K562 (cell line): ENCODE results near the gene SCN5A. TPM values are rescaled to one million over a fixed set of nuclear protein-coding genes. Genes with fewer than 3 reads are reported as not detected.

Source experiments
- ATAC-seq: fragments of 200-7000 bp; cut with Tn5 transposase; 3 replicates; pipeline ENCODE4 v1.9.1; 2020; ENCODE audit warnings: moderate library complexity
- BruUV-seq: library from RNA; stranded (reverse); fragments of 400-500 nt; replicated peaks from 2 replicates; lab custom pipeline; 2021; lab: Mats Ljungman, UMichigan
- CTCF ChIA-PET: fragments of 300-600 bp; formaldehyde crosslinking; extraction: SDS; loops from one replicate; lab custom pipeline; 2021; ENCODE audit warnings: low intra/inter-chr PET ratio; lab: Yijun Ruan, JAX
- POLR2A ChIA-PET: fragments of 300-600, 350-650 bp; sonication (Branson Sonifier 250); formaldehyde crosslinking; extraction: SDS; loops from one replicate; lab custom pipeline; 2021; ENCODE audit warnings: antibody characterized with exemption, inconsistent platforms; lab: Yijun Ruan, JAX
- DNase-seq, 4 experiments: peaks; one replicate each; pipeline versions ENCODE4 v3.0.0 to v3.0.0-alpha.2; 2011 to 2018; ENCODE audit warnings: low spot score in 3 of 4, mixed read lengths in 3 of 4; ENCODE audit errors: extremely low read depth in 1 of 4
- FAIRE-seq: peaks from 2 replicates; lab custom pipeline; 2011; peaks lifted over from hg19 to GRCh38; lab: Jason Lieb, UNC
- H2AFZ ChIP-seq: 2 replicates; pipeline ENCODE4 v1.6.0; 2011; ENCODE audit warnings: low read depth, low read length, control low read depth, inconsistent platforms
- H3K27ac ChIP-seq: fragments of 200-600 bp; 3 replicates; pipeline ENCODE4 v1.8.0; 2011; ENCODE audit warnings: low read depth, mild to moderate bottlenecking, control low read depth, inconsistent platforms, low read length, moderate library complexity, mixed read lengths; ENCODE audit errors: extremely low read depth
- H3K27me3 ChIP-seq, 2 experiments: fragments of 300-600 bp in 1 of 2; 2 replicates in 1 of 2; 3 replicates in 1 of 2; pipeline versions ENCODE4 v1.6.0 to v1.8.0; 2011; ENCODE audit warnings: inconsistent platforms in 2 of 2, low read length in 2 of 2, mild to moderate bottlenecking in 1 of 2, mixed read lengths in 1 of 2, moderate library complexity in 1 of 2; ENCODE audit not compliant: control insufficient read depth in 2 of 2, insufficient read depth in 2 of 2
- H3K36me3 ChIP-seq: fragments of 300-600 bp; 3 replicates; pipeline ENCODE4 v1.8.0; 2011; ENCODE audit warnings: mild to moderate bottlenecking, low read length, inconsistent platforms; ENCODE audit not compliant: control insufficient read depth, insufficient read depth
- H3K4me1 ChIP-seq, 2 experiments: fragments of 200-600 bp in 1 of 2; replicated peaks in 1 of 2; 2 replicates in 1 of 2; 3 replicates in 1 of 2; pipeline versions ENCODE4 v1.5.1 to v1.8.0; 2011; ENCODE audit warnings: inconsistent platforms in 2 of 2, low read length in 2 of 2, mild to moderate bottlenecking in 1 of 2, mixed read lengths in 1 of 2, moderate library complexity in 1 of 2; ENCODE audit not compliant: control insufficient read depth in 2 of 2, insufficient read depth in 2 of 2
- H3K4me2 ChIP-seq: 2 replicates; pipeline ENCODE4 v1.6.1; 2011; ENCODE audit warnings: low read length, control low read depth, inconsistent platforms, mixed read lengths; ENCODE audit not compliant: insufficient read depth
- H3K4me3 ChIP-seq: fragments of 200-600 bp; sonication (generic), shearing (Covaris generic); 2 replicates; pipeline ENCODE4 v1.5.1; 2016; ENCODE audit warnings: control low read depth, inconsistent platforms
- H3K79me2 ChIP-seq: fragments of 200-600 bp; 3 replicates; pipeline ENCODE4 v1.8.0; 2011; ENCODE audit warnings: low read length, inconsistent platforms; ENCODE audit not compliant: control insufficient read depth, insufficient read depth
- H3K9ac ChIP-seq, 2 experiments: 2 replicates each; pipeline versions ENCODE4 v1.6.0 to v1.6.1; 2011; ENCODE audit warnings: low read depth in 2 of 2, low read length in 2 of 2, control low read depth in 1 of 2, inconsistent platforms in 1 of 2, mild to moderate bottlenecking in 1 of 2, mixed read lengths in 1 of 2; ENCODE audit not compliant: insufficient read depth in 1 of 2
- H3K9me1 ChIP-seq: one replicate; pipeline ENCODE4 v1.6.0; 2011; ENCODE audit warnings: inconsistent platforms, mild to moderate bottlenecking, low read length, moderate library complexity; ENCODE audit not compliant: control insufficient read depth, insufficient read depth
- H3K9me3 ChIP-seq: replicated peaks from 2 replicates; pipeline ENCODE4 v1.5.1; 2011; ENCODE audit warnings: low read depth, low read length, inconsistent platforms; ENCODE audit not compliant: control insufficient read depth, insufficient read depth
- H4K20me1 ChIP-seq: replicated peaks from 2 replicates; pipeline ENCODE4 v1.6.1; 2011; ENCODE audit warnings: low read length, inconsistent platforms, mixed read lengths; ENCODE audit not compliant: control insufficient read depth, insufficient read depth
- BDP1 ChIP-seq: IDR thresholded peaks from 3 replicates; pipeline ENCODE4 v1.6.1; 2011; ENCODE audit not compliant: insufficient read length, insufficient read depth
- BMI1 ChIP-seq: fragments of 150-350 bp; IDR thresholded peaks from 2 replicates; pipeline ENCODE4 v1.6.1; 2014; ENCODE audit warnings: low read length
- ETV5 ChIP-seq: sonication (generic); formaldehyde crosslinking; IDR thresholded peaks from 2 replicates; pipeline ENCODE4 v1.4.0; 2020; ENCODE audit warnings: low read depth, mild to moderate bottlenecking, missing genetic modification reagents
- FOSL1 ChIP-seq: fragments of 200-800 bp; sonication (Bioruptor generic); conservative IDR thresholded peaks from 2 replicates; pipeline ENCODE4 v1.6.1; 2016; ENCODE audit warnings: missing genetic modification characterization, missing compliant biosample characterization
- FOXK1 ChIP-seq: sonication (generic); formaldehyde crosslinking; IDR thresholded peaks from 2 replicates; pipeline ENCODE4 v1.8.0; 2022; ENCODE audit warnings: missing genetic modification reagents, mild to moderate bottlenecking, borderline replicate concordance
- MCM2 ChIP-seq: fragments of 450-650 bp; IDR thresholded peaks from 2 replicates; pipeline ENCODE4 v1.6.1; 2017; ENCODE audit warnings: low read depth, mild to moderate bottlenecking
- MXI1 ChIP-seq: IDR thresholded peaks from 2 replicates; pipeline ENCODE4 v1.6.1; 2011; ENCODE audit warnings: low read depth, mild to moderate bottlenecking, improper control_type of control experiment, low read length
- PCBP1 ChIP-seq: fragments of 200-400 bp; formaldehyde crosslinking; IDR thresholded peaks from 2 replicates; pipeline ENCODE4 v1.6.1; 2018; ENCODE audit warnings: mild to moderate bottlenecking, low read depth, low read length; ENCODE audit not compliant: poor library complexity, severe bottlenecking
- XRCC4 ChIP-seq: IDR thresholded peaks from one replicate; pipeline ENCODE4 v1.6.1; 2011; ENCODE audit not compliant: insufficient read depth, insufficient read length; ENCODE audit errors: extremely low read depth
- ZBED1 ChIP-seq: IDR thresholded peaks from 2 replicates; pipeline ENCODE4 v1.6.1; 2014
- ZNF282 ChIP-seq: sonication (generic); formaldehyde crosslinking; IDR thresholded peaks from 2 replicates; pipeline ENCODE4 v1.8.1; 2023; ENCODE audit warnings: missing genetic modification reagents
- ZNF57 ChIP-seq: fragments of 450-650 bp; formaldehyde crosslinking; IDR thresholded peaks from 2 replicates; pipeline ENCODE4 v1.4.0; 2020; ENCODE audit warnings: mild to moderate bottlenecking, moderate library complexity
- WGBS: fragments of 100-300 bp; shearing (Covaris generic); methylation state at CpG from one replicate; pipeline ENCODE4 v1.1.6; 2016; ENCODE audit warnings: low coverage, mixed read lengths; ENCODE audit not compliant: insufficient coverage; ENCODE audit errors: missing lambda C conversion rate; 5-methylcytosine and 5-hydroxymethylcytosine counted together
- in situ Hi-C: fragments of 300-500 bp; cut with MboI; formaldehyde crosslinking; loops from 4 replicates; pipeline ENCODE4 v1.15.0; 2018; ENCODE audit warnings: inconsistent platforms, mixed read lengths
- intact Hi-C: fragments of 100-400 bp; cut with micrococcal nuclease; formaldehyde crosslinking; loops from 2 replicates; pipeline ENCODE4 v1.14.2; 2022
- polyA plus RNA-seq, 8 experiments: library from polyadenylated mRNA; depleted of rRNA in 4 of 8; stranded (reverse) in 5 of 8; unstranded in 3 of 8; fragments of >200 nt; fragmentation: Nextera tagmentation in 2 of 8; fragmentation: Illumina TruSeq in 1 of 8; extraction: Ambion mirVana in 2 of 8; extraction: Trizol in 1 of 8; gene quantifications; 2 replicates each; pipeline versions ENCODE4 v1.2.1 to v1.2.3, GENCODE V29; 2011 to 2014; ENCODE audit warnings: inconsistent platforms in 1 of 8, missing spikeins in 1 of 8
- total RNA-seq, 7 experiments: library from RNA; depleted of rRNA in 6 of 7; stranded (reverse); fragments of >200 nt in 6 of 7; fragmentation: Illumina TruSeq in 2 of 7; extraction: Trizol in 2 of 7; gene quantifications; 2 replicates each; pipeline versions ENCODE4 v1.2.1 to v1.2.3, GENCODE V29; 2011 to 2021; ENCODE audit warnings: low replicate concordance in 1 of 7
- TF ChIP-seq, protein P1 (sequence below): fragments of 150-350 bp; conservative IDR thresholded peaks from 2 replicates; pipeline ENCODE4 v1.6.1; 2014; ENCODE audit warnings: low read length
- TF ChIP-seq, protein P2 (sequence below): fragments of 250-450 bp; sonication (Bioruptor Pico); IDR thresholded peaks from 2 replicates; pipeline ENCODE4 v1.8.0; 2022; ENCODE audit warnings: moderate library complexity, mild to moderate bottlenecking, inconsistent platforms

Gene SCN5A
- total and polyA plus RNA-seq, 9 of the 15 experiments (the other 6 are each of a cell fraction or from before 2014, with no cell fraction given) = 0.07 to 1.4 (median 0.21) TPM; not detected in 2

DNA sequence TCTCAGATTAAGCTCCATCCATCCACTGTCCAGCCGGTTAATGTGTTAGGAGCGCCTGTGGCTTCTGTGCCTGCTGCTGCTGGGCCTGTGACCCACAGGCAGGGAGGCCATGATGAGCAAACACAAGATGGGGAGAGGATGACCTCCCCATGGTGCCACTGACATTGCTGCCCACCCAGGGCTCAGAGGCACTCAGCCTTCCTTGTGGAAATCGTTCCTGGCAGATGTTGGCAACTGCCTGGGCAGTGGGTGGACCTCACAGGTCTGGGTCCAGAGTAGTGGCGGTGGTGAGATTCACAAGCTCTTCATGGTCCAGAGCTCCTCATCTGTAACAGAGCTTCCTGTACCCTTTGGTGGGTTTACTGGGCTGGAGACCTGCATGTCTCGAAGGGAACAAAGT is 38.6 kb downstream of the SCN5A start (continued):
- TF ChIP-seq, protein P1, sequence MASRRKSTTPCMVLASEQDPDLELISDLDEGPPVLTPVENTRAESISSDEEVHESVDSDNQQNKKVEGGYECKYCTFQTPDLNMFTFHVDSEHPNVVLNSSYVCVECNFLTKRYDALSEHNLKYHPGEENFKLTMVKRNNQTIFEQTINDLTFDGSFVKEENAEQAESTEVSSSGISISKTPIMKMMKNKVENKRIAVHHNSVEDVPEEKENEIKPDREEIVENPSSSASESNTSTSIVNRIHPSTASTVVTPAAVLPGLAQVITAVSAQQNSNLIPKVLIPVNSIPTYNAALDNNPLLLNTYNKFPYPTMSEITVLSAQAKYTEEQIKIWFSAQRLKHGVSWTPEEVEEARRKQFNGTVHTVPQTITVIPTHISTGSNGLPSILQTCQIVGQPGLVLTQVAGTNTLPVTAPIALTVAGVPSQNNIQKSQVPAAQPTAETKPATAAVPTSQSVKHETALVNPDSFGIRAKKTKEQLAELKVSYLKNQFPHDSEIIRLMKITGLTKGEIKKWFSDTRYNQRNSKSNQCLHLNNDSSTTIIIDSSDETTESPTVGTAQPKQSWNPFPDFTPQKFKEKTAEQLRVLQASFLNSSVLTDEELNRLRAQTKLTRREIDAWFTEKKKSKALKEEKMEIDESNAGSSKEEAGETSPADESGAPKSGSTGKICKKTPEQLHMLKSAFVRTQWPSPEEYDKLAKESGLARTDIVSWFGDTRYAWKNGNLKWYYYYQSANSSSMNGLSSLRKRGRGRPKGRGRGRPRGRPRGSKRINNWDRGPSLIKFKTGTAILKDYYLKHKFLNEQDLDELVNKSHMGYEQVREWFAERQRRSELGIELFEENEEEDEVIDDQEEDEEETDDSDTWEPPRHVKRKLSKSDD = no peak
- no peak for TF ChIP-seq FOXK1 (CRISPR knock-in tag)
- no peak for TF ChIP-seq ZNF282 (CRISPR knock-in tag)
- no peak for TF ChIP-seq BDP1

DNA sequence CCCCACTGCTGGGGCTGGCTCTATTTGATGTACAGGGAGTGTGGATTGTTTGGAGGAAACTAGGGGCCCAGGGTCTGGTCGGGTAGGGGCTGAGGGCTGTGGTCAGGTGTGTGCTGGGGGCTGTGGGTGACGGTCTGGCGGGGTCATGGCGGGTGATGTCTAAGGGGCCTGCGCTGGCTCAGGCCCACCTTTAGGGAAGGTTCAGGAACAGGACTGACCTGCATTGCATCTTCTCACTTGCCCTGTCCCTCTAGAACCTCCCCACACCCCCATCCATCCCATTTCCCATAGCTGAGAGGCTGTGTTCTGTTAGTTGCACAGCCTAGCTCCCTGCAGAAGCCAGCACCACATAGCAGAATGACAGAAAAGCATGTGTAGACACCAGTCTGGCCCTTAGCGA is 39.1 kb downstream of the SCN5A start:
- H3K9me1 ChIP-seq = peaks cover 6% of the 10 kb centered on the region
- H3K4me2 ChIP-seq = no peak overlapping the region
- TF ChIP-seq MCM2 (no peak), MXI1 (no peak), PCBP1 (no peak), ZBED1 (no peak), XRCC4 (no peak), BMI1 (no peak), FOSL1 (no peak), ZNF57 (CRISPR knock-in tag) (no peak), ETV5 (CRISPR knock-in tag) (no peak)
- TF ChIP-seq, protein P2, sequence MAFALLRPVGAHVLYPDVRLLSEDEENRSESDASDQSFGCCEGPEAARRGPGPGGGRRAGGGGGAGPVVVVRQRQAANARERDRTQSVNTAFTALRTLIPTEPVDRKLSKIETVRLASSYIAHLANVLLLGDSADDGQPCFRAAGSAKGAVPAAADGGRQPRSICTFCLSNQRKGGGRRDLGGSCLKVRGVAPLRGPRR = no peak
- TF ChIP-seq, all 486 proteins: peak for 0
- H2AFZ ChIP-seq = no peak overlapping the region
- in situ Hi-C loops = no loop called here
- H3K27ac ChIP-seq = no peak overlapping the region
- no peak for FAIRE-seq
- H3K27me3 ChIP-seq = peaks cover 44 to 98% of the 10 kb centered on the region in 2 experiments
- ChIA-PET POLR2A (no interaction called here), CTCF (no interaction called here)
- no peak overlapping the region for H3K4me3 ChIP-seq
- no peaks in the 10 kb centered on the region for H3K4me1 ChIP-seq
- H3K36me3 ChIP-seq = no peaks in the 10 kb centered on the region
- intact Hi-C loops = no loop called here
- DNase-seq = no peak
- 2% methylated on average over 6 of the region's 6 CpGs for WGBS
- BruUV-seq = no TSS peak
- no peaks in the 10 kb centered on the region for H3K79me2 ChIP-seq
- no peak for ATAC-seq
- H3K9me3 ChIP-seq = no peaks in the 10 kb centered on the region
- H4K20me1 ChIP-seq = no peaks in the 10 kb centered on the region; the same call in none of the 2 replicates
- H3K9ac ChIP-seq = no peak overlapping the region
